GM19351 (cell line): ENCODE measurements around the gene SHC3.

ENCODE experiments used
- ATAC-seq: cut with Tn5 transposase; IDR thresholded peaks from one replicate; pipeline ENCODE4 v1.9.1; 2021; ENCODE audit warnings: mild to moderate bottlenecking, moderate library complexity; ENCODE audit not compliant: unreplicated experiment

The SHC3 gene

DNA sequence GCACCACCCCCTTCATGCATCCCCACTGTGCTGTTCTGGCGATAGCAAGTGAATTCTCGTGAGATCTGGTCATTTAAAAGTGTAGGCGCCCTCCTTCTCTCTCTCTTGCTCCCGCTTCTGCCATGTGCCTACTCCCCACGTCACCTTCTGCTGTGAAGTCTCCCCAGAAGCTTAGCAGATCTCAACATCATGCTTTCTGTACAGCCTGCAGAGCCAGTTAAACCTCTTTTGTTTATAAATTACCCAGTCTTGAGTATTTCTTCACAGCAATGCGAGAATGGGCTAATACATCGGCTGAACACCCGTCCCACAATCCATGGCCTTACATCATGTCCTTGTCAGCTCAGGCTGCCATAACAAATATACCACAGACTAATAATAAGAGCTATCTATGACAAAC lies 17.4 kb downstream of the SHC3 start:
- no peak for ATAC-seq

DNA sequence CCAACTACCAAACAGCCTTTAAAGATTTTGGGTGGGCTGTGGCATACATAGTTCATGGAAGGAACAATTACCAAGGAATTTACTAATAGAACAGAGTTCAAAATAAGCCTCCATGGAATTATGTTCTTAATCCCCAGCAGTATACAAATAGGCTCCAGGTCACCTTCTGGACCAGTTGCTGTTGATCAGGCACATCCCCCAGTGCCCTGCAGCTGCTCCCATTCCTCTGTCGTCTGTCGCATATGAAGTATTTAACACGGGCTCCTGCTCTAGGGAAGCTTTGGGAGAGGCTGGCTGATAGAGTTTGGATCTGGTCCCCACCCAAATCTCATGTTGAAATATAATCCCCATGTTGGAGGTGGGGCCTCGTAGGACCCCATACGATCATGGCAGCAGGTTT lies 17.8 kb downstream of the SHC3 start:
- ATAC-seq: no peak

DNA sequence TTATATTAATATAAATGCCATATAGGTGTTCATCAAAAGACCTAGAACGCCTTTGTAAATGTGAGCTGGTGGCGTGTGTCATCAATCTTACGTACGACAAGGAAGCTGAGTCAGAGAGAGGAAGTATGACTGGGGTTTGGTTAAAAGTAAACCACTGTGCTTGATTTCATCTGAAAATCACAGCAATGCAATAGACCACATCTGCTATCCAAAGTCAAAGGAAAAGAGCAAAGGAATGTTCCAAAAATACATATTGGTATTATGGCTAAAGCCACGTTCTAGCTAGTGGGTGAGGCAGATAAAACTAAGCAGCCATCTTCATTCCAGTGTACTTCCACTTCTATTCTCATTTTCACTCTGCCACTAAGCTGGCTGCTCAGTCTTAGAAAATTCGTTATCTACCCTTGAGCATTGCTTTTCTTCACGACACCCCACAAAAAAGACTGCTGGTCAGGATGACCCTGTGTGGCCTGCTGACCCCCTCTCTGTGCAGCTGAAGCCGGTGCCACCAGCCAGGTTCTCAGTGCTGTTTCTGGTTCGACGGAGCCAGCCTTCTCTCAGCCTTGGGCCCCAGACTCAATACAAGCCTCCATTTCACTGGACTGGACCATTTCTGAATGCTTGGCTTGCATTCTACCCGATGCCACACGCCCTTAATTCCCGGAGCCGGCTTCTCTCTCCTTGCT lies 23.8 kb downstream of the SHC3 start:
- ATAC-seq: no peak

DNA sequence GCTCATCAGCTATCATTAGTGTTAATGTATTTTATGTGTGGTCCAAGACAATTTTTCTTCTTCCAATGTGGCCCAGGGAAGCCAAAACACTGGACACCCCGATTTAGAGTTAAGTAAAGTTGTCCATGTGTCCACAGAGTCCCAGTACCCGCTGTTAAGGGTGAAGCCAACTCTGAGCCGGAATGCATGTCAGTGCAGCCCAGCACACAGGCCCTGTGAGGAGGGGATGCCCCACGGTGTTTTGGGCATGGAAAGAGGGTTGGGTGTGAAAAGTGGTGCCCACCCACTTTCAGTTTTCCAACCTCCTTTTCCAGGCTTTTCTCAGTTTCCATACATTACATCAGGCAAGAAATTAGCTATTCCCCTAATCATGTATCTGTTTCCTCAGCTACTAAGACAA lies 24.4 kb downstream of the SHC3 start:
- no peak for ATAC-seq

DNA sequence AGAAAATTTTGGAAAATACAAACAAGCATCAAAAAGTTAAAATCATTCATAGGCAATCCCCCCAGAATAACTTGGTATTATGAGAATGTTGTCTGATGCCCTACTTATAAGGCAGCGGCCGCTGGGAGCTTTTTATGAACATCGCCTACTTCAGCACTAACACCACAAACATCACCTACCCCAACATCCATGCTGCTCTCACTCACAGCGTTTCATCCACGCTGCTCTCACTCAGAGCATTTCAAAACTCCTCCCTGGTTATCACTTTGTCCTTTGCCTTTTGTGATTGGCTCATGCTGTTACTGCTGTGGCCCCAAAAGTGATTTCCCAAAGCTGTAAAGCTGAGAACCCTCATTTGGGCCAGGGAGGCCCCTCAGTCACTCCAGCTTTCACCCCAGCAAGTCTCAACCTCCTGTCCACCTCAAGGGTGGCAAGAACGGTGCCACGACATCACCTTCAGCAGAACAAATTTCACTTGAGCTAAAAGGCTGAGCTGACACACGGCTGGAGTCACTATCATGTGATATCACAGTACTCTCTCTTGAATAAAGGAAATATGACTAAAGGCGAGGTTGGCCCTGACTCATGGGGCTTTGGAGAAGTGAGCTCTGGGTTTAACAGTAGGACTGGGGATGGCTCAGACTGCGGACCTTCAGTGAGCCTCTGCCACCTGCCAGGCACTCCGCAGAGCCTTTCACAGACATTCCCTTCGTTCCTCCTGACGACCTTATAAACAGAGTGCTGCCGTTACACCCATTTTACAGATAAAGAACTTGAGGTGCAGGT lies 25.2 kb downstream of the SHC3 start:
- ATAC-seq: no peak

DNA sequence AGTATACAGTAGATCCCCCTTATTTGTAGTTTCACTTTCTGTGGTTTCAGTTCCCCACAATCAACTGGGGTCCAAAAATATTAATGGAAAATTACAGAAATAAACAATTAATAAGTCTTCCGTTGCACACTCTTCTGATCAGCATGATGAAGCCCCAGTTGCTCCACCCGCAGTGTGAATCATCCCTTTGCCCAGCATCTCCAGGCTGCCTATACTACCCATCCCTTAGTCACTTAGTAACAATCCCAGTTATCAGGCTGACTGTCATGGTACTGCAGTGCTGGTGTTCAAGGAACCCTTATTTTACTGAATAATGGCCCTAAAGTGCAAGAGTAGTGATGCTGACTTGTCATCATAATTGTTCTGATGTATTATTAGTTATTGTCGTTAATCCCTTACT lies 28.9 kb downstream of the SHC3 start:
- ATAC-seq: no peak

DNA sequence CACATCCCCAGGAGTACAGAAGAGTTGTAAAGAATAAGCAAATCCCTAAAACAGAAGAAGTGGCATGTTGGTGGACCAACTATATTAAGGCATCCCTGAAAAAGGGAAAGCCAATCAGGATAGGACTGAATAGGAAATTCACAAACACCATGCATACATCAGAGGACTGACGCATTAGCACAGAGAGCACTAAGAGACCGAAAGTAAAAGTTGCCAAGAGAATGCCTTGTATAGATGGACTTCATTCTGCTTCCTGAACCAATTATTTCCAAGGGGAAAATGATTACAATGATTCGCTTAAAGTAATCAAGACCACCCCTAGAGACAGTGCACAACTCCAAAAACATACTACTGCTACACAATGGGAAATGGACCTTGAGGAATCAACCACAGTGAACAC lies 33.5 kb downstream of the SHC3 start:
- ATAC-seq: no peak

DNA sequence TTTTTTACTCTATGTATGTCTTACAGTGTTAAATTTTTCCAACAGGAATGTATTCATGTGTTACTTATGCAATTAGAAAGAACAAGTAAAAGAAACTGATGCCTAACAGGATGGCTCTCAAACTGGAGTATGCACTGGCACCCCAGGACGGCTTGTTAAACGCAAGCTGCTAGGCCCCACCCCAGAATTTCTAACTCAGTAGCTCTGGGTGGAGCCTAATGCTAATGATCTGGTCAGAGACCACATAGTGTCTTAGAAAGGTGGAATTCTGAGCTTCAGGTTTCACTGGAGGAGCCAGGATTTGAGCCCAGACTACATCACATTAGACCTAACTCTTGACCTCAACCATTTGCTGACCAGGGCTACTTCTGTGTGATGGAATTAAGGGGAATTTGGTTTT lies 34.4 kb downstream of the SHC3 start:
- ATAC-seq: no peak

DNA sequence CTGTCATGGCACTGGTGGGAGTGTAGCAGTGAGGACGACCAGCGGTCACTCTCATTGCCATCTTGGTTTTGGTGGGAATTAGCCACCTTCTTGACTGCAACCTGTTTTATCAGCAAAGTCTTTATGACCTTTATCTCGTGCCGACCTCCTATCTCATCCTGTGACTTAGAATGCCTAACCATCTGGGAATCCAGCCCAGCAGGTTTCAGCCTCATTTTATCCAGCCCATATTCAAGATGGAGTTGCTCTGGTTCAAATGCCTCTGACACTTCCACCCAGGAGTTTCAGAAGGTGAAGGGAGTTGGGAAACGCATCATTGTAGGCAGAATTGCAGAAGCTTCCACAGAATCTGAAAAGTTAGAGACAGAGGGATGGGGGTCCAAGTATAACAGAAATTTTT lies 35.4 kb downstream of the SHC3 start:
- ATAC-seq: no peak

DNA sequence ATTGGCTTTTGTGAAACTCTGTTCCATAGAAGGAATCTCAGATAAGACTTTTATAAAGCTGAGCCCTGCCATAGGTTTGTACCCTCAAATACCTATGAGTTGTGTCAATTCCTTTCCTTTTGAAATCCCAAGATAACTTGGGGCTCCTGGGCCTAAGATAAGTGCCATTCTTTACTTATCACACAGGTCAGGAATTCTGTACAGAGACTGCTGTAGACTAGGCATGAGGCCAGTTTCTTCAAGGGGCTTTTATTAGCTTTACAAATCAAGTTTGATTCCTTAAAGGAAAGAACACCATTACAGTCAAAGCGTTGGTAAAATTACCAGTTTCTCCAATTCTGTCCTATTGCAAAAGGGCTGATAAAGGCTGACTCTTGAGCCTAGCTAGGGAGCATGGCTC lies 39.2 kb downstream of the SHC3 start:
- no peak for ATAC-seq

DNA sequence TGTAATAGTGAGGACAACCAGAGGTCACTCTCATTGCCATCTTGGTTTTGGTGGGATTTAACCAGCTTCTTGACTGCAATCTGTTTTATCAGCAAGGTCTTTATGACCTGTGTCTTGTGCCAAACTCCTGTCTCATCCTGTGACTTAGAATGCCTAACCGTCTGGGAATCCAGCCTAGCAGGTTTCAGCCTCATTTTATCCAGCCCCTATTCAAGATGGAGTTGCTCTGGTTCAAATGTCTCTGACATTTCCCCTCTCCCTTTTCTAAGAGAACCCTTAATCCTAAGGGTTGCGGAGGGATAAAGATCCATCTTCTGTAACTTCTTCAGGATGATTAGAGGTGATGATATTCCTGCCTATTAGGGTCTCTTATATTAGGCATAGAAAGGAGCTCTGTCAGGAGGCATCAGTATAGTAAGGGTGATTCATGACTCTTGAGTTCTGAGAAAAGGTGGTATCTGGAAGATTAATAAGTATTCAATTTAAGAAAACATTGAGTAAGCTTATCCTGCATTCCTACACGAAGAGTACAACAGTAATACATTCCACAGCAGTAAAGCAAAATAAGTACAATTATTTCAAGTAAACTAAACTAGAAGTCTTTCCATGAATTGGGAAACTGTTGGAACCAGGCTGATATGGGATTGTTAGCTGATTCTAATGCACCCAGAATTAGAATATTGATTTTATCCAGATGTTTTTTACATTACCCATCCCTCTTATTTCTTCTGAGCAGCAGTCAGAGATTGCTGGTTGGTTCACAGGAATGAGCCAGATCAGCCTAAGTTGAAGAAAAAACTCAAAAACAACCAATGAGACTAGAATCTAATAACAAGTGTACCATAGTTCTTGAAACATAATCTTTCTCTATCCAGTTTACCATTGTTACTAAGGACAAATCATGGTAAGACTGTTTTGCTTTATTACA lies 39.9 kb downstream of the SHC3 start:
- no peak for ATAC-seq

DNA sequence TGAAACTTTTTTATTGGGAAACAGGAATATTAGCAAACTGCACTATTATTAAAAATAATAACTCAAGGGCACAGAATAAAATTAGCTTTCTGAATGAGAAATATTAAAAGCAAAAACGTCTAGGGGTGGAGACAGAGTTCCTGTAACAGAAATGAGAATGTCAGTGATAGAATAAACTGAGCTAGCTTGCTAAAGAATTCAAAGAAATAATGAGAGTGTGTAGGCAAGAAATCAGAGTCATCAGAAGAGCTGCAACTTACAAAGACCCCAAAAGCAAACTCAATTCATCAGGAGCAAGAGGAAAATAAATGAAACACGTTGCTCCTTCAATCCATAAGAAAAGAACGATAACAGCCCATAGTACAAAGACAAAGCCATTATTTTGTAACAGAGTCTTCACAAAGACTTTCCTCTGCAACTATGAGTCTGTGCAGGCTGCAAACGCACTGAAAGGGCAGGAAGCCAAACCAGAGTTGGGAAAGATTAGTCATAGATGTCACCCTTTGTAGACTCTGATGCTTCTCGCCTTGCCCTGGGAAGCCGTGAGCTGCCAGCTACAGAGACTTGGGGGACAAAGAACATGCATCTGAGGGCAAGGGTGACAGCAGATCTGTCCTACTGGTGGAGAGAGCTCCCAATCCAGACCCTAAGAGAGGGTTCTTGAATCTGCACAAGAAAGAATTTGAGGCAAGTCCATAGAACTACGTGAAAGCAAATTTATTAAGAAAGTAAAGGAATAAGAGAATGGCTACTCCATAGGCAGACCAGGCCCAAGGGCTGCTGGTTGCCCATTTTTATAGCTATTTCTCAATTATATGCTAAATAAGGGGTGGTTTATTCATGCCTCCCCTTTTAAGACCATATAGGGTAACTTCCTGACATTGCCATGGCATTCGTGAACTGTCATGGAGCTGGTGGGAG lies 40.8 kb downstream of the SHC3 start:
- ATAC-seq: no peak

DNA sequence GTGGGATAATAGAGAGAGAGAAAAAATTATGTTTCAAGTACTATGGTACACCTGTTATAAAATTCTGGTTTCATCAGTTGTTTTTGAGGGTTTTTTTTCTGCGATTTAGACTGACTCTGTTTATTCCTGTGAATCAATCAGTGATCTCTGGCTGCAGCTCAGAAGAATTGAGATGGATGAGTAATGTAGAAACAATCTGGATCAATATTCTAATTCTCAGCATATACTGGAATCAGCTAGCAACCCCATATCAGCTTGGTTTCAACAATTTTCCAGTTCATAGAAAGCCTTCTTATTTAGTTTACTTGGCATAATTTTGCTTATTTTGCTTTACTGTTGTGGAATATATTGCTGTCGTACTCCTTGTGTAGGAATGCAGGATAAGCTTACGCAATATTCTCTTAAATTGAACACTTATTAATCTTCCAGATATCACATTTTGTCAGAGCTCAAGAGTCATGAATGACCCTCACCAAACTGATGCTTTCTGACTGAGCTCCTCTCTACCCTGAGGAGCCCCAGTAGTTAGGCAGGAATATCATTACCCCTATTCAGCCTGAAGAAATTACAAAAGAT lies 42.9 kb downstream of the SHC3 start:
- ATAC-seq: no peak

DNA sequence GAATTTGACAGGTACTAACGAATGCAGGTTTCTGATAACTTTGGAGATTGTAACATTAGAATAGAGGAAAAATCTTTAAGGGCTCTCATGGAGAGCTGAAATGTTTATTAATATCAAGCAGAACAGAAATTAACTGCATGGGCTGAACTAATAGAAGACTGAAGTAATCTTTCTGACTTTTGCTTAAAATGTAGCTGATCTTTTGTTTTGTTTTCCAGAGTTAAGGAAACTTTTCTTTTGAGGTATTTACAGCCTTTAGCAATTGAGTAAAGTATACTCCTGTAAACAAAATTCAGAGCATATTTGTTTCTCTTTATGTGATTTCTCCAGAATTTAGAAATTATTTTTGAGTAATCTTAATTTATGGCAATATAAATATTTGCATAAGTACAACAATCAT lies 43.9 kb downstream of the SHC3 start:
- no peak for ATAC-seq

DNA sequence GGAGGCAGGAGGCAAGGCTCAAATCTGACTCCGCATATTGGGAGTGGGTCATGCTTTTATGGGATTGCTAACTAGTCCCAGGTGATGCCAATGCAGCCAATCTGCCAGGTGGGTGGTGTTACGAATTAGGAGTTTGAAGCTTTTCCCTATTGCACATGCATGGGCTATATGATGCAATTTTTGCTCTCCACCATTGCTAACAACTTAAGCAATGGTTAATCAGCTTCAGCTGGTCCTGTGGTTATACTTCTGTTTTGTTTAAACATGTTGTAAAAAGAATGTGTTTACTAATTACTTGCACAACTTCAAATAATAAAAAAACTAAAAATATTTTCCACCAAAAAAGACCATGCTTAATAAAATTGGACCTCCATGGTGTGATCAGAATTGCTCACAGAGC lies 55.7 kb downstream of the SHC3 start:
- ATAC-seq: no peak

DNA sequence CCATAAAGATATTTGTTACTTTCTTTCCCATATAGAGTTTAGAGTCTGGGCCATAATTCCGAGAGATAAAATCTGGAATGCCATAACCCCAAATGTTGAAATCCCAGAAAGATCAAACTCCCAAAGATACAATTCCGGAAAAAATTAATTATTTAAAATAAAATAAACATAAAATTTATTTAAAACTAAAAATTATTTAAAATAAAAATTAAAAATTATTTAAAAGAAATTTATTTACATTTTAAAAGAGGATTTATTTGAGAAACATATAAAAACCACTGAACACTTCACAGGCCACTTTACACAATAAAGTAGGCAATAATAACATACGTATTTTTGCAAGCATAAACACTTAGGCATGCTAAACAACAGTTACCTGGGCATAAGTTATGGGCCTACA lies 57.9 kb downstream of the SHC3 start:
- no peak for ATAC-seq

DNA sequence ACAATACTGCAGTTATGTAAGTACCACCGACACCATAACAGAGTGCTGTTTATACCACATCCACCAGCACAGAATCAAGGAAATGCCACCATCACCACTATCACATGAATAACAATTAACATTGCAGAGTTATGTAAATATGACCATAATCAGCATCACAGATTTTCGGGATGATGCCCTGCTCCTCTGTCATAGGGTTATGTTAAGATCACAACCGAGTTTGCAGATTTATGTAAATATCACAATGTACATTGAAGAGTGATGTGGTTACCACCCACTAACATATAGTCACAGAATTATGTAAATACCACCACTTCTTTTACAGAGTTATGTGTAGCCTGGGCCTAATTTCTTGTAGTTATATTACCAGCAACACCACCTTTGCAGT lies 61.8 kb downstream of the SHC3 start:
- ATAC-seq: no peak

DNA sequence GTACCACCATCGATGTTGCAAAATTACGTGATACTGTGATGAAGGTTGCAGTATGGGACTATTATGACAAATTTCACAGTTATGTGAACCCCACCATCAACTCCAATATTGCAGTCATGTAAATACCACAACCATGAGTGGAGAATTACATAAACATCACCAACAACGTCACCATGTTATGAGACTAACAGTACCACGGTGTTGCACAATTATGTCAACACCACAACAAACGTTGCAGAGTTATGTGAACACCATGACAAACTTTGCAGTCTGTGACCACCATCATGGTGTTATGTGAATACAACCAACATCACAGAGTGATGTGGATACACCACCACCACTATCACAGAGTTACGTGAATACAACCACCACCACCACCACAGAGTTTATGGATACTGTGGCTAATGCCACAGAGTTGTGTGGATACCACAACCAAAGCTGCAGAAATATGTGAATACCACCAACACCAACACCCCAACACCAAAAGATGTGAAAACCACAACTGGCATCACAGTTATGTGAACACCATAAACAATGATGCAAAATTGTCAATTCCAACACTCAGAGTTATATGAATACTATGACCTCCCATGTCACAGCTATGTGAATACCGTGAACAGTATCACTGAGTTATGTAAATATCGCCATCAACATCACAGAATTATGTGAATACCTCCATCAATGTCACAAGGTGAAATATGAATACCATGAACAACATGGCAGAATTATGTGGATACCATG lies 62.4 kb downstream of the SHC3 start:
- ATAC-seq: no peak

DNA sequence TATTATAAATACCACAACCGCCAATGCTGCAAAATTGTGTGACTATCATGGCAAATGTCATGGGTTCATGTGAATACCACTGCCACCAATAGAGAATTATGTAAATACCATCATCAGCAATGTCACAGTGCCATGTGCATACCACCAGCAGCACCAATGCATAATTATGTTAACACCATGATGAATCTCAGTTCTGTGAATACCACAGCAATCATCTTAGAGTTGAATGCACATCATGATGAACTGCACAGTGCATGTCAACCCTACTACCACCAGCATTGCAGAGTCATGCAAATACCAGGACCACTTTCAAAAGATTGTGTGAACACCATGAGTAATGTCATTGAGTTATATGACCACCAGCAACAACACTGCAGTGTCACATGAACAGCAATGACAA lies 63.2 kb downstream of the SHC3 start:
- no peak for ATAC-seq

DNA sequence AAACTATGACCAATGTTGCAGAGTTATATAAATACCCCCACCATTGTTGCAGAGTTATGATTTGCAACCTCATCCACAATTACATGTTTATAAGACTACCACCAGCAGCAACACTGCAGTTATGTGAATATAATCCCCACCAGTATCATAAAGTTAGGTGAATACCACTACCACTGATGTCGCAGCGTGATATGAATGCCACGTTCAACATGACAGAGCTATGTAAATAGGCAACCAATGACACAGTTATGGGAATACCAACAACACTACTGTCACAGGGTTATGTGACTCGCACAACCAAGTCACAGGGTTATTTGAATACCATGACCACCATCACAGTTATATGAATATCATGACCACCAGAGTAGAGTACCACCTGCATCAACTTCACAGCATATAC lies 63.9 kb downstream of the SHC3 start:
- no peak for ATAC-seq
